ENCODE data around the gene ANKRD12. TPM values are rescaled to one million over a fixed set of nuclear protein-coding genes. Genes with fewer than 3 reads are reported as not detected.
A peak's percentile ranks its signal among the peaks of the same experiment; 100 is the strongest.

Gene ANKRD12
- total RNA-seq, 1 experiment from 2014 or later = 23.5 TPM

DNA sequence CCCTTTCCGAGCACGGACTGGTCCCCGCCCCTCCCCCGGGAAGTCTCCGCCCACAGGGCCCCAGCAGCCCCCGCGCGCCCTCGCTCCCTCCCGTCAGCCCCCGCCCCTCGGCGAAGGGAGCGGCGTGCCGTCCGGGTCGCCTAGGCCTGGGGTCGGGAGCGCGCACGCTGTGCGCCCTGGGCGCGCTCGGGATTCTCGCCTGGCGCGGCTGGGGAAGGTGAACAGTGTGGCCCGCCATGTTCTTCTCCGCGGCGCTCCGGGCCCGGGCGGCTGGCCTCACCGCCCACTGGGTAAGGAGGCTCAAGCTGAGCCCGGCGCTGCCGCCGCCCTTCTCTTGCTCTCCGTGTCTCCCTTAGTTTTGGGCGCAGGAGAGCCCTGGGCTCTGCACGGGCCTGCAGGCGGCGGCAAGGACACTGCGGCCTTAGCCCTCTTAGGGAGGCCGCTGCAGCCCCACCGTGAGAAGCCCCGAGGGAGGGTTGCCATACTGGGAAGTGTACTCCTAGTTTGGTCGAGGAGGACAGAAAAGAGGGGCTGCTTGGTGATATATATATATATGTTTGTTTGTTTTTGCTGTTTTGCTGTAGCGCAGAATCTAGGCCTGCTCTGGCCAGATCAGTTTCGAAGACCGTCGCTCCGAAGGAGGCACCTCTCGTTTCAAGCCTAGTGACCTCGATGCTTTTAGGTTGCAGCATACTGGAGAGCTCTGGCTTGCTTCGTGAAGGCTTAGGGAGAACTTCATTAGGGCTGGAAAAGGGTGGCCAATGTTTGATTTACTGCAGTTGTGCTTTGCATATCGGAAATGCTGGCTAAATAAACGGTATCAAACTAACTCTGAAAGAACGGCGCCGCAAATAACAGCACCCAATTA is 33.8 kb upstream of the ANKRD12 start, which contains the start of gene NDUFV2:
NDUFV2 (plus strand) TSS at position 192 of the 868 bp plus-strand sequence; CDS start at position 237, 45 bp downstream.
- Histone ChIP-seq H3K79me2 (ENCODE audit: insufficient read depth, low read length) (peaks cover 52% of the 10 kb centered on the region), H2AFZ (ENCODE audit: low read depth, low read length, poor library complexity, severe bottlenecking) (no peak within 1 kb of the TSS), H3K9me3 (ENCODE audit: control insufficient read depth in 1 of 2, insufficient read depth in 1 of 2, low read depth in 1 of 2, low read length in 2 of 2) (no peaks in the 10 kb centered on the region), H3K27me3 (ENCODE audit: insufficient read depth, low read length) (no peaks in the 10 kb centered on the region), H3K36me3 (ENCODE audit: control insufficient read depth in 1 of 2, insufficient read depth in 2 of 2, low read length in 2 of 2) (peaks cover 0 to 20% of the 10 kb centered on the region in 2 experiments; a peak in 2 of 4 replicates), H3K27ac (ENCODE audit: low read depth, low read length) (peak within 1 kb of the TSS; percentile 84), H3K9ac (ENCODE audit: low read length) (peak within 1 kb of the TSS; percentile 75), H4K20me1 (ENCODE audit: insufficient read depth) (peaks cover 7% of the 10 kb centered on the region; the same call in 1 of the 2 replicates), H3K4me3 (replicated peaks in 1 of 2; ENCODE audit: low read depth in 1 of 2, low read length in 2 of 2) (peak within 1 kb of the TSS; percentile 69 to 81), H3K9me2 (ENCODE audit: insufficient read depth) (no peaks in the 10 kb centered on the region), H3K4me1 (ENCODE audit: control insufficient read depth in 1 of 2, insufficient read depth in 2 of 2, low read length in 2 of 2) (peaks cover 10 to 21% of the 10 kb centered on the region in 2 experiments), H3K4me2 (ENCODE audit: low read length) (peak within 1 kb of the TSS; percentile 83)
- BruUV-seq (replicated peaks) = no TSS peak
- ChIA-PET CTCF (interaction anchor here (1.0 kb wide), 1 partner anchor 29 kb away, joined by 3 read pairs; no protein-coding TSS in a partner anchor), POLR2A (interaction anchor here (0.8 to 1.1 kb wide), 3 partner anchors 11 to 33 kb away, joined by 3 read pairs; no protein-coding TSS in a partner anchor), RAD21 (ENCODE audit: low non-redundant PET in 1 of 2, low total read pairs in 2 of 2, uncharacterized antibody in 2 of 2, unreplicated experiment in 2 of 2) (interaction anchor here in 1 of 2 experiments (0.6 kb wide), 1 partner anchor 830 kb away, joined by 5 read pairs; no protein-coding TSS in a partner anchor)
- peak; percentile 95 for ATAC-seq
- peak; percentile 86 for DNase-seq (ENCODE audit: low read depth, low spot score)
- intact Hi-C loops (cut with micrococcal nuclease) = loop anchor here (2.0 kb wide), 1 partner anchor 34 kb away; the partner anchor contains the start of gene ANKRD12
- TF ChIP-seq RAD21 (IDR thresholded peaks at IDR 0.05; ENCODE audit: low read depth) = no peak
- no peak for TF ChIP-seq CEBPB (IDR thresholded peaks at IDR 0.05; ENCODE audit: low read depth)
- no peak for TF ChIP-seq JUND (IDR thresholded peaks at IDR 0.05)
- TF ChIP-seq EZH2 (IDR thresholded peaks at IDR 0.05) = no peak
- no peak for TF ChIP-seq EZH2phosphoT487 (IDR thresholded peaks at IDR 0.05; ENCODE audit: borderline replicate concordance)
- peak; percentile 50 for TF ChIP-seq CBX3 (IDR thresholded peaks at IDR 0.05; ENCODE audit: low read depth)
- no peak for TF ChIP-seq ELF1 (IDR thresholded peaks at IDR 0.05; ENCODE audit: borderline replicate concordance, low read depth)
- no peak for TF ChIP-seq SRF (IDR thresholded peaks at IDR 0.05; ENCODE audit: low read depth)
- peak; percentile 59 for TF ChIP-seq POLR2A (IDR thresholded peaks at IDR 0.05; ENCODE audit: borderline replicate concordance, extremely low read depth, insufficient read depth, insufficient read length)
- TF ChIP-seq MAX (IDR thresholded peaks at IDR 0.05) = peak; percentile 88
- no peak for TF ChIP-seq REST (IDR thresholded peaks at IDR 0.05; ENCODE audit: low read depth)
- peak; percentile 65 for TF ChIP-seq ZBTB33 (IDR thresholded peaks at IDR 0.05; ENCODE audit: extremely low read depth, insufficient replicate concordance, low read length)
- TF ChIP-seq POLR2AphosphoS5 (IDR thresholded peaks at IDR 0.05; ENCODE audit: low read depth, low read length) = peak; percentile 83
- TF ChIP-seq, protein P1, sequence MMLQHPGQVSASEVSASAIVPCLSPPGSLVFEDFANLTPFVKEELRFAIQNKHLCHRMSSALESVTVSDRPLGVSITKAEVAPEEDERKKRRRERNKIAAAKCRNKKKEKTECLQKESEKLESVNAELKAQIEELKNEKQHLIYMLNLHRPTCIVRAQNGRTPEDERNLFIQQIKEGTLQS (IDR thresholded peaks at IDR 0.05) = no peak
- TF ChIP-seq ZNF274 (IDR thresholded peaks at IDR 0.05; ENCODE audit: low read depth, low read length) = no peak
- TF ChIP-seq TCF7L2 (IDR thresholded peaks at IDR 0.05; ENCODE audit: borderline replicate concordance, extremely low read depth, insufficient read depth, insufficient read length) = no peak
- TF ChIP-seq SIN3A (IDR thresholded peaks at IDR 0.05; ENCODE audit: low read depth) = peak; percentile 70
- TF ChIP-seq SP1 (IDR thresholded peaks at IDR 0.05; ENCODE audit: low read depth) = peak; percentile 55
- TF ChIP-seq EGR1 (IDR thresholded peaks at IDR 0.05; ENCODE audit: low read depth) = peak; percentile 76
- TF ChIP-seq FOSL1 (IDR thresholded peaks at IDR 0.05; ENCODE audit: low read depth) = no peak
- TF ChIP-seq YY1 (IDR thresholded peaks at IDR 0.05; ENCODE audit: extremely low read depth, insufficient replicate concordance, low read depth, low read length) = peak; percentile 83
